ENCODE measurements around the gene TMEM240.
"Not testable (repeated sequence)": the region's sequence is repeated elsewhere in the genome, so short reads cannot be mapped to it uniquely, and the experiment has no call there.

TMEM240 gene

GRCh38 chr1:1489861-1490260, 50.6 kb downstream of the TMEM240 start:
- no peak for DNase-seq

- no peak for DNase-seq
These were observed 51.2 kb downstream of the TMEM240 start for GRCh38 chr1:1489231-1489630.

GRCh38 chr1:1487701-1488100, 52.7 kb downstream of the TMEM240 start:
- DNase-seq, result no peak

GRCh38 chr1:1485755-1486317, 54.6 kb downstream of the TMEM240 start:
- DNase-seq, result not testable (repeated sequence)

GRCh38 chr1:1484976-1485750, 55.3 kb downstream of the TMEM240 start:
- not testable (repeated sequence) for DNase-seq

Measured in NCI-H226 (cell line).